Activated naive CD8-positive, alpha-beta T cell (primary cell): ENCODE measurements around the gene SELENOS.

Experiments used
- H3K27ac Mint-ChIP-seq: one replicate; pipeline ENCODE4 v1.8.0; 2021; ENCODE audit warnings: mixed read lengths
- H3K27me3 Mint-ChIP-seq: one replicate; pipeline ENCODE4 v1.8.0; 2021; ENCODE audit warnings: mixed read lengths
- H3K36me3 Mint-ChIP-seq: one replicate; pipeline ENCODE4 v1.8.0; 2021; ENCODE audit warnings: mixed read lengths
- H3K4me1 Mint-ChIP-seq: one replicate; pipeline ENCODE4 v1.8.0; 2021; ENCODE audit warnings: low read depth, mixed read lengths
- H3K4me3 Mint-ChIP-seq: one replicate; pipeline ENCODE4 v1.8.0; 2021; ENCODE audit warnings: mild to moderate bottlenecking, mixed read lengths
- H3K9me3 Mint-ChIP-seq: one replicate; pipeline ENCODE4 v1.8.0; 2021; ENCODE audit warnings: low read depth, mixed read lengths

Gene SELENOS

GRCh38 chr15:101316529-101316928, 39.2 kb upstream of the SELENOS start:
- no peak overlapping the region for H3K27ac Mint-ChIP-seq
- H3K4me1 Mint-ChIP-seq: peaks cover 13% of the 10 kb centered on the region
- no peaks in the 10 kb centered on the region for H3K9me3 Mint-ChIP-seq
- no peak overlapping the region for H3K4me3 Mint-ChIP-seq
- H3K27me3 Mint-ChIP-seq: peaks cover 2% of the 10 kb centered on the region
- no peaks in the 10 kb centered on the region for H3K36me3 Mint-ChIP-seq

GRCh38 chr15:101315736-101316135, 38.5 kb upstream of the SELENOS start:
- Mint-ChIP-seq H3K27ac (no peak overlapping the region), H3K4me1 (peaks cover 7% of the 10 kb centered on the region), H3K27me3 (peaks cover 2% of the 10 kb centered on the region), H3K36me3 (no peaks in the 10 kb centered on the region), H3K9me3 (no peaks in the 10 kb centered on the region), H3K4me3 (no peak overlapping the region)

GRCh38 chr15:101314336-101315125, 37.2 kb upstream of the SELENOS start:
- Mint-ChIP-seq H3K36me3 (no peaks in the 10 kb centered on the region), H3K27ac (no peak overlapping the region), H3K9me3 (no peaks in the 10 kb centered on the region), H3K4me3 (no peak overlapping the region), H3K27me3 (peaks cover 2% of the 10 kb centered on the region), H3K4me1 (no peaks in the 10 kb centered on the region)

GRCh38 chr15:101313041-101313761, 35.9 kb upstream of the SELENOS start:
- Mint-ChIP-seq H3K9me3 (no peaks in the 10 kb centered on the region), H3K36me3 (no peaks in the 10 kb centered on the region), H3K27ac (no peak overlapping the region), H3K27me3 (peaks cover 2% of the 10 kb centered on the region), H3K4me3 (no peak overlapping the region), H3K4me1 (no peaks in the 10 kb centered on the region)

- Mint-ChIP-seq H3K27me3 (peaks cover 2% of the 10 kb centered on the region), H3K27ac (no peak overlapping the region), H3K4me3 (no peak overlapping the region), H3K36me3 (no peaks in the 10 kb centered on the region), H3K4me1 (no peaks in the 10 kb centered on the region), H3K9me3 (no peaks in the 10 kb centered on the region)
These were observed 33.2 kb upstream of the SELENOS start for GRCh38 chr15:101310508-101310907.

- Mint-ChIP-seq H3K9me3 (no peaks in the 10 kb centered on the region), H3K36me3 (no peaks in the 10 kb centered on the region), H3K4me1 (no peaks in the 10 kb centered on the region), H3K27me3 (peaks cover 2% of the 10 kb centered on the region), H3K27ac (no peak overlapping the region), H3K4me3 (no peak overlapping the region)
These were observed 32.8 kb upstream of the SELENOS start for GRCh38 chr15:101310161-101310480.

GRCh38 chr15:101309436-101310160, 32.3 kb upstream of the SELENOS start:
- Mint-ChIP-seq H3K27me3 (peaks cover 2% of the 10 kb centered on the region), H3K9me3 (no peaks in the 10 kb centered on the region), H3K4me3 (no peak overlapping the region), H3K36me3 (no peaks in the 10 kb centered on the region), H3K27ac (no peak overlapping the region), H3K4me1 (no peaks in the 10 kb centered on the region)

GRCh38 chr15:101308604-101309435, 31.5 kb upstream of the SELENOS start:
- no peak overlapping the region for H3K4me3 Mint-ChIP-seq
- no peak overlapping the region for H3K27ac Mint-ChIP-seq
- H3K27me3 Mint-ChIP-seq: peaks cover 2% of the 10 kb centered on the region
- H3K4me1 Mint-ChIP-seq: no peaks in the 10 kb centered on the region
- H3K9me3 Mint-ChIP-seq: no peaks in the 10 kb centered on the region
- no peaks in the 10 kb centered on the region for H3K36me3 Mint-ChIP-seq

DNA sequence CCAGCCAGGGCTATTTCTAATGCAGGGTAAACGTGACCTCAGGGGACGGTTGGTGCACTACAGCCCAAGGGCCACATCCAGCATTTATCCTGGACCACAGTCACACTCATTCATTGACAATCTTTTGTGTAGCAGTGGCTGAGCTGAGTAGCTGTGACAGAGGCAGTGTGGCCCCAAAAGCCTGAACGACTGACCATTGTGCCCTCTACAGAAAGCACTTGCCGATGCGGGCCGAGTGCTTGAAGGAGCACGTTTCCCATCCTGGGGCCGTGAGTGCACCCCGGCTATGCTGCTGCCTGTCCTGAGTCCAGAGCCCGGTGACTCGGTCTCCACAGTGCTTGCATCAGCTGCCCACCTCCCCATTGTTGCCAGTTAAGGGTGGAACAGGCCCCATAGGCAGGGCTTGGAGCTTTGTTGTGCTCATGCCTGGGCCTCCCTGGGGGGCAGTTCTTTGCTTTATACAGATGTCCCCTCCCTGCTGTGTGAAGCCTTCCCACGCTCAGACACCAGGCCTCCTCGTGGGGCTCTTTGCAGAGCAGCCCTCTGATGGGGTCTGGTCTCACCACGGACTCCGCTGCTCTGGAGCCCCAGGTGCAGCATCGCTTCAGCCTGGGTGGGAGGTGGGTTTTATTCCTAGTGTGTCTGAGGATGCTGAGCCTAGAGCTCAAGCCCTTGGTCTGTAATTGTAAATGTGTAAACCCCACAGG, 30.8 kb upstream of the SELENOS start:
- Mint-ChIP-seq H3K27me3 (peaks cover 2% of the 10 kb centered on the region), H3K9me3 (no peaks in the 10 kb centered on the region), H3K4me3 (no peak overlapping the region), H3K4me1 (no peaks in the 10 kb centered on the region), H3K36me3 (no peaks in the 10 kb centered on the region), H3K27ac (no peak overlapping the region)

GRCh38 chr15:101307048-101307896, 30.0 kb upstream of the SELENOS start:
- H3K9me3 Mint-ChIP-seq: no peaks in the 10 kb centered on the region
- no peak overlapping the region for H3K4me3 Mint-ChIP-seq
- H3K36me3 Mint-ChIP-seq: no peaks in the 10 kb centered on the region
- H3K27me3 Mint-ChIP-seq: peaks cover 2% of the 10 kb centered on the region
- H3K27ac Mint-ChIP-seq: no peak overlapping the region
- H3K4me1 Mint-ChIP-seq: no peaks in the 10 kb centered on the region

DNA sequence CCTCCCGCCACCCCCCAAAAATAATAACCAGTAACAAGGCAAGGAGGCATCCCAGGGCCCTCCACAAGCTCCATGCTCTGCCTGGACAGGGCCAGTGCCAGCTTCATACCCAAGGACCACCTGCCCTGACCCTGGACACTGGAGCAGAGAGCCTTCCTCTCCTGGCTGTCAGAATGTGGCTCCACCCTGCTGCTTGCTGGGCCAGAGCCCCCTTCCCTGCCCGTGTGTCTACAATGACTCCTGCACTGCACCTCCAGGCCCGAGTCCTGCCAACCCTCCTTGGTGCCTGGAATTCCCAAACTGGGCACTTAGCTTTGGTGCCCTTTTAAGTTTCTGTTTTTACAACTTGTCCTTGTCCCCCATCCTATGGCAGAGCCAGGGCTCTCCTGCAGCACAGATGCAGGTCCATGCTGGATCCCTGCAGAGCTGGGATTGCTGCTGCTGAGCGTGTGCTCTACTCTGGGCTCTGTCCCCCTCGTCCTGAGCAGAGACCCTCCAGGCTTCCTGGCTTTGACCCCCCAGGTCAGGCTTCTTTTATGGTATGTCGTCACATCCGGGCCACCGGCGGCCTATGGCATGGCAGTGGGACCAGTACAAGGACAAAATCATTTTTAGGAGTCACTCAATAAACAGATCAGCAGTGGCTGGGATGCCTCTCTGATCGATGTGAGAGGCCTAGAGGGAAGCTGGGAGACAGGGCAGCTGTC, 29.2 kb upstream of the SELENOS start:
- Mint-ChIP-seq H3K4me3 (no peak overlapping the region), H3K9me3 (no peaks in the 10 kb centered on the region), H3K27me3 (no peaks in the 10 kb centered on the region), H3K27ac (no peak overlapping the region), H3K36me3 (no peaks in the 10 kb centered on the region), H3K4me1 (no peaks in the 10 kb centered on the region)

DNA sequence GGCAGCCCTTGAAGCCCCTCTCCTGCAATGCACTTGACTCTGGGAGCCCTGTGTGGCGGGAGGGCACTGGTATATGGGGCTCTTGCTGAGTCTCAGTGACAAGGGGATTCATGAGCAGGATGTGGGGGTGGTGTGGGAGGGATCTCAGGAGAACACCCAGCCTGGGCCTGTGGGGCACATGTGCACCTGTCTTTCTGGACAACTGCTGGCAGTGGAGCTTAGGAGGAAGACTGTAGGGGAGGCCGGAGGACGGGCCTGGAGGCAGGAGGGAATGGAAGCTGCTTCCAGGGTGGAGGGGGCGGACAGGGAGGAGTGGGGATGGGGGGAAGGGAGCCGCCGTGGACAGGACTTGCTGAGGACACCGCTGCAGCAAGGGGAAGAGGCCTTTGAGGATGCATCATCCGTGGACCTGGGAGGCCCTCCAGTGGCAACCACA, 28.6 kb upstream of the SELENOS start:
- Mint-ChIP-seq H3K36me3 (no peaks in the 10 kb centered on the region), H3K27me3 (no peaks in the 10 kb centered on the region), H3K4me1 (no peaks in the 10 kb centered on the region), H3K27ac (no peak overlapping the region), H3K9me3 (no peaks in the 10 kb centered on the region), H3K4me3 (no peak overlapping the region)

DNA sequence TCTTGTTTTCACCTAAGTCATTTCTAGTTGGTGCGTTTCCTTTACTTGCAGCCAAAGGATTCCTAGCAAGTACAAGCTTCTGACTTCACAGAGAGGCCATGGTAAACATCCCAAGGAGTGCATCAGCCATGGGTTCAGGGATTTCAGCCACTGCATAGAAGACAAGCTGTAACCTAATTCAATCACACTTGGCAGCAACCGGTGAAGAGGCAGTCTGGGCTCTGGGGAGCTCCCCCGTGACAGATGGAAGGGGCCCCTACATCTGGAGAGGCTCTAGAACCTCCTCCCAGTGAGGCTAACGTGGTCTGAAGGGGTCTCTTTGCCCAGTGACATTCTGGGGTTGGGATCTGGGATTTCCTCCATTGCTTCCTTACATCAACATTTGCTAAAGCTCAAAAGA, 26.1 kb upstream of the SELENOS start:
- no peak overlapping the region for H3K4me3 Mint-ChIP-seq
- H3K9me3 Mint-ChIP-seq: no peaks in the 10 kb centered on the region
- no peaks in the 10 kb centered on the region for H3K4me1 Mint-ChIP-seq
- no peaks in the 10 kb centered on the region for H3K36me3 Mint-ChIP-seq
- no peaks in the 10 kb centered on the region for H3K27me3 Mint-ChIP-seq
- no peak overlapping the region for H3K27ac Mint-ChIP-seq
